Liver (tissue), 9 donors: Measurements from ENCODE around the gene NIPSNAP2. TPM values are rescaled to one million over a fixed set of nuclear protein-coding genes. Genes with fewer than 3 reads are reported as not detected.
A peak's percentile ranks its signal among the peaks of the same experiment; 100 is the strongest.

Experiments used
- DNase-seq: peaks from one replicate; pipeline ENCODE4 v3.0.0-alpha.2; 2017; ENCODE audit warnings: low spot score
- H3K27ac ChIP-seq, 2 donors: one replicate each; pipeline ENCODE4 v1.7.0; 2013; ENCODE audit warnings: inconsistent platforms in 2 of 2, low read length in 2 of 2, control low read depth in 1 of 2, low read depth in 1 of 2, mild to moderate bottlenecking in 1 of 2
- H3K27me3 ChIP-seq, 4 donors: one replicate each; pipeline versions ENCODE4 v1.6.1 to v1.7.0; 2013; ENCODE audit warnings: low read length in 3 of 4, inconsistent platforms in 1 of 4, mild to moderate bottlenecking in 1 of 4, moderate library complexity in 1 of 4; ENCODE audit not compliant: control insufficient read depth in 4 of 4, insufficient read depth in 4 of 4
- H3K36me3 ChIP-seq, 4 donors: one replicate each; pipeline versions ENCODE4 v1.6.1 to v1.7.0; 2013; ENCODE audit warnings: low read length in 3 of 4, mild to moderate bottlenecking in 3 of 4, low read depth in 1 of 4, moderate library complexity in 1 of 4; ENCODE audit not compliant: control insufficient read depth in 4 of 4, insufficient read depth in 3 of 4
- H3K4me1 ChIP-seq, 4 donors: one replicate each; pipeline versions ENCODE4 v1.6.1 to v1.7.0; 2013; ENCODE audit warnings: low read length in 3 of 4, mild to moderate bottlenecking in 3 of 4, moderate library complexity in 1 of 4; ENCODE audit not compliant: control insufficient read depth in 4 of 4, insufficient read depth in 4 of 4
- H3K4me3 ChIP-seq, 3 donors: one replicate each; pipeline versions ENCODE4 v1.6.1 to v1.7.0; 2013; ENCODE audit warnings: low read length in 3 of 3, control low read depth in 1 of 3, low read depth in 1 of 3, mild to moderate bottlenecking in 1 of 3
- H3K9ac ChIP-seq, 2 donors: one replicate each; pipeline ENCODE4 v1.7.0; 2013; ENCODE audit warnings: low read length in 2 of 2, mild to moderate bottlenecking in 2 of 2, moderate library complexity in 2 of 2, control low read depth in 1 of 2, low read depth in 1 of 2
- H3K9me3 ChIP-seq, 4 donors: one replicate each; pipeline versions ENCODE4 v1.6.1 to v1.7.0; 2013; ENCODE audit warnings: low read length in 3 of 4; ENCODE audit not compliant: control insufficient read depth in 4 of 4
- ATF3 ChIP-seq: IDR thresholded peaks from 2 replicates; pipeline ENCODE4 v1.6.1; 2016; ENCODE audit warnings: antibody characterized with exemption
- CTCF ChIP-seq: fragments of 150-350 bp; IDR thresholded peaks from 2 replicates; pipeline ENCODE4 v1.5.1; 2017; ENCODE audit warnings: improper control_type of control experiment, low read depth, low read length; ENCODE audit not compliant: missing input control
- EGR1 ChIP-seq, 2 donors: IDR thresholded peaks; 2 replicates each; pipeline ENCODE4 v1.6.1; 2016 to 2018; ENCODE audit warnings: antibody characterized with exemption in 2 of 2, low read depth in 2 of 2
- FOXA1 ChIP-seq: IDR thresholded peaks from 2 replicates; pipeline ENCODE4 v1.6.1; 2016; ENCODE audit warnings: antibody characterized with exemption
- HNF4A ChIP-seq, 2 donors: conservative IDR thresholded peaks; 2 replicates each; pipeline ENCODE4 v1.6.1; 2016; ENCODE audit warnings: antibody characterized with exemption in 2 of 2, mild to moderate bottlenecking in 2 of 2
- MAX ChIP-seq: IDR thresholded peaks from 2 replicates; pipeline ENCODE4 v1.6.1; 2016; ENCODE audit warnings: antibody characterized with exemption
- RAD21 ChIP-seq, 2 donors: IDR thresholded peaks; 2 replicates each; pipeline ENCODE4 v1.6.1; 2016; ENCODE audit warnings: antibody characterized with exemption in 2 of 2, mild to moderate bottlenecking in 2 of 2
- REST ChIP-seq: IDR thresholded peaks from 2 replicates; pipeline ENCODE4 v1.6.1; 2016; ENCODE audit warnings: antibody characterized with exemption, mild to moderate bottlenecking
- RXRA ChIP-seq, 2 donors: IDR thresholded peaks; 2 replicates each; pipeline ENCODE4 v1.6.1; 2017 to 2018; ENCODE audit warnings: antibody characterized with exemption in 2 of 2, mild to moderate bottlenecking in 1 of 2
- TAF1 ChIP-seq: conservative IDR thresholded peaks from 2 replicates; pipeline ENCODE4 v1.6.1; 2016; ENCODE audit warnings: antibody characterized with exemption, mild to moderate bottlenecking
- YY1 ChIP-seq: IDR thresholded peaks from 2 replicates; pipeline ENCODE4 v1.6.1; 2016; ENCODE audit warnings: antibody characterized with exemption, mild to moderate bottlenecking
- ZBTB33 ChIP-seq: IDR thresholded peaks from 2 replicates; pipeline ENCODE4 v1.6.1; 2016; ENCODE audit warnings: antibody characterized with exemption
- WGBS: extraction: QIAGEN DNeasy Blood & Tissue Kit; methylation state at CpG from one replicate; pipeline ENCODE4 v1.1.7; 2013; 5-methylcytosine and 5-hydroxymethylcytosine counted together
- polyA plus RNA-seq, 2 donors: library from polyadenylated mRNA; stranded (reverse) in 1 of 2; unstranded in 1 of 2; fragments of 200-250 nt in 1 of 2; fragments of >200 nt in 1 of 2; fragmentation: Nextera tagmentation in 1 of 2; extraction: Ambion mirVana in 1 of 2; gene quantifications; one replicate each; pipeline versions ENCODE4 v1.2.1 to v1.2.3, GENCODE V29; 2013 to 2015
- total RNA-seq, 2 donors: library from RNA; depleted of rRNA; stranded (reverse); fragments of >200 nt; gene quantifications; one replicate each; pipeline ENCODE4 v1.2.3, GENCODE V29; 2014
- donor health status: healthy.
- donor health status: healthy.
- donor health status: healthy.
- donor health status: healthy.
- donor health status: healthy.

Gene NIPSNAP2
- total and polyA plus RNA-seq, 4 donors, result 6.0 to 20.4 (median 11.8) TPM

- H3K4me3 ChIP-seq, result no peak overlapping the region
- peaks cover 5 to 7% (median 6%) of the 10 kb centered on the region in 4 donors for H3K36me3 ChIP-seq
- WGBS, result 90% methylated on average over 5 of the region's 5 CpGs
- H3K27ac ChIP-seq, result no peak overlapping the region
- no peaks in the 10 kb centered on the region for H3K4me1 ChIP-seq
- TF ChIP-seq ATF3, result no peak
- no peak for TF ChIP-seq RXRA (IDR thresholded peaks at IDR 0.05)
- TF ChIP-seq CTCF, result no peak
- TF ChIP-seq HNF4A (conservative IDR thresholded peaks at IDR 0.05), result no peak
- no peak for TF ChIP-seq RAD21 (IDR thresholded peaks at IDR 0.05)
- TF ChIP-seq EGR1 (IDR thresholded peaks at IDR 0.05; ENCODE audit: low read depth in 2 of 2), result no peak
- TF ChIP-seq FOXA1, result no peak
- TF ChIP-seq ZBTB33, result no peak
- H3K27me3 ChIP-seq, result no peaks in the 10 kb centered on the region
- peaks cover 4 to 14% (median 12%) of the 10 kb centered on the region in 4 donors for H3K9me3 ChIP-seq
- DNase-seq, result no peak
- H3K9ac ChIP-seq, result no peak overlapping the region
These were observed 36.2 kb upstream of the NIPSNAP2 start for GRCh38 chr7:55928006-55928767.

GRCh38 chr7:55931421-55932151 is 32.8 kb upstream of the NIPSNAP2 start:
- no peak overlapping the region for H3K9ac ChIP-seq
- 82% methylated on average over 5 of the region's 5 CpGs for WGBS
- H3K36me3 ChIP-seq, result peaks cover 0 to 6% (median 0%) of the 10 kb centered on the region in 4 donors
- no peaks in the 10 kb centered on the region for H3K27me3 ChIP-seq
- peaks cover 7 to 24% (median 17%) of the 10 kb centered on the region in 4 donors for H3K9me3 ChIP-seq
- no peak overlapping the region for H3K27ac ChIP-seq
- peak overlapping the region in 2 of 3 donors; percentile 7 to 70 for H3K4me3 ChIP-seq
- DNase-seq, result no peak
- no peak for TF ChIP-seq EGR1 (IDR thresholded peaks at IDR 0.05; ENCODE audit: low read depth in 2 of 2)
- no peak for TF ChIP-seq ZBTB33
- TF ChIP-seq HNF4A (conservative IDR thresholded peaks at IDR 0.05), result no peak
- no peak for TF ChIP-seq YY1
- TF ChIP-seq TAF1, result no peak
- TF ChIP-seq RAD21 (IDR thresholded peaks at IDR 0.05), result no peak
- no peak for TF ChIP-seq MAX
- TF ChIP-seq REST, result no peak
- H3K4me1 ChIP-seq, result no peaks in the 10 kb centered on the region
